NCI-H82 treated with DMSO at 0.1 percent for 48 hours (cell line): ENCODE measurements around the gene TIPARP.

Experiments
- DNase-seq: peaks from one replicate; lab custom pipeline; 2025; ENCODE audit not compliant: unreplicated experiment; lab: John Stamatoyannopoulos, UW

TIPARP gene

DNA sequence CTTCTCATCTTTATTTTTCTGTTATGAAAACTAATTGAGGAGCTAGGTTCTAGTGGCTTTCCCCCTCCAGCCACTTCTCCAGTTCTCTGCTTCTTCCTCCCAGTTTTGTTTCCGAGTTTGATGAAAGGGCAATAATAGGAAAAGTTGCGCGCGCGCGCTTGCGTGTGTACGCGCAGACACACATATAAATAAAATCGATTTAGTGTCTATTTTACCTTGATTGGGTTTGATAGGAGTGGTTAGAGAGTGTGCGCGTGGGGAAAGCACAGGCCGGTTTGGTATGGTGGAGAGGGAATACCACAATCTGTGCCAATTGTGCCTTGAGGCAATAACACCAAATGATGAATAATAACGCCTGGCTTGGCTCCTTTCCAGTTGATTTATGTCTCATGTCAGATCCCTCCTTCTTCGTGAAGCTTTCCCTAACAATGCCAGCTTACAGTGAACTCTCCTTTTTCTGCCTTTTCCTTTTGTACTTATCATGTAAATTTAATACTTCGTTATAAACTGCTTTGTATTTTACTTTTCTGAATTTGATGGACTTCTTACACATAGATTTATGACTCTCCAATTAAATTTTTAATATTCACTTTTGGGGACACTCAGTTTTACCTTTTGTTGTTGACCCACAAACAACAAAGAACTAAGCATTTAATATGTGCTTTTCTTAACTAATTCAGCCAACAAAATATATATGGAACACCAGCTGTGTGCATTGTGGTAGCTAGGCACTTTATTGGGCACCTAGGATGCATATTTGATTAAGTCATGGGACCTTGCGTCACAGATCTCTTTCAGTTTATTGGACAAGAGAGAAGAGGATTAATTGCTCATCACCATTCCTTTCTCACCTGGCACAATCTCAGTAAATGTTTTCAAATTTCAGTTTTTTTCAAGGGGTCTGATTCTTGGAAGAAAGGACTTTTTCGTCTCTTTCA, 1.7 kb downstream of the TIPARP start:
- no peak for DNase-seq

DNA sequence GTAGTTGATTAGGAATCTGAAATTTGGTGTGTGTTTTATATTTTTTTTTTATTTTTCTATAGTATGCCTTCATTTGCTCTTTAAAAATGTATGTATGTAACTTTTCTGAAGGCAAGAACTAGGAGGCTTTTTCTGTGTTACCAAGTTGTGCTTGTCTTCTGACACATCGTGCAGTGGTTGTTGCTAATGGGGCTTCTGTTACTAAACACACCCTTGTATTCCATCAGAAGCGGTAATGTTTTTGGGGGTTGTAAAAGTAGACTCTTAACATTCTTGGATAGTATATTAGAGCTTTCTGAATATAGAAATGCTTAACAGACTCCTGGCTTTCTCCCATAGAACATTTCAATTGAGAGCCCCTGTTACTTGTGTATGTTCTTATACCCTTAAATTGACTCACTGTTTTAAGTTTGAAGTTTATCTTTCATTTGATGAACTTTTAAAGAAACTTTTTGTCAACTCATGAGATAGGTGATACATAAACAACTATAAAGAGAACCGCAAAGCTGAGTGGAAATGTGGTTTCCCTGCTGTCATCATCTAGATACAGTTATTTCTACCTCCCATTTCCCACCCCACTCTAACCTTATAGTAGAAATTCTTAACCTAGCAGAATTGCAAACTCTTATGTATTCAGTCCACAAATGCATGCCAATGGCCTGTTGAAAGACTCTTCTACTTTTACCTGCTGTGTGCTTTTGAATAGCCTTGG, 2.5 kb downstream of the TIPARP start:
- no peak for DNase-seq

DNA sequence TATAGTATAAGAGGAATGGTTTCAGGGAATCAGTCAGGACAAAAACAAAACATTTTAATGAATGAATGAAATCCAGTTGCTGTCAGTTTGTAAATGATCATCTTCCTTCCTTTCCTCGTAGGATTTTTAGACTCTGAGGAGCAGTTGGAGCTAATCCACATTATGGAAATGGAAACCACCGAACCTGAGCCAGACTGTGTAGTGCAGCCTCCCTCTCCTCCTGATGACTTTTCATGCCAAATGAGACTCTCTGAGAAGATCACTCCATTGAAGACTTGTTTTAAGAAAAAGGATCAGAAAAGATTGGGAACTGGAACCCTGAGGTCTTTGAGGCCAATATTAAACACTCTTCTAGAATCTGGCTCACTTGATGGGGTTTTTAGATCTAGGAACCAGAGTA, 3.1 kb downstream of the TIPARP start:
- DNase-seq: no peak

DNA sequence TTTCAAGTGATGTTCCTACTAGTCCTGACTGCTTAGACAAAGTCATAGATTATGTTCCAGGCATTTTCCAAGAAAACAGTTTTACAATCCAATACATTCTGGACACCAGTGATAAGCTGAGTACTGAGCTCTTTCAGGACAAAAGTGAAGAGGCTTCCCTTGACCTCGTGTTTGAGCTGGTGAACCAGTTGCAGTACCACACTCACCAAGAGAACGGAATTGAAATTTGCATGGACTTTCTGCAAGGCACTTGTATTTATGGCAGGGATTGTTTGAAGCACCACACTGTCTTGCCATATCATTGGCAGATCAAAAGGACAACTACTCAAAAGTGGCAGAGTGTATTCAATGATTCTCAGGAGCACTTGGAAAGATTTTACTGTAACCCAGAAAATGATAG, 3.8 kb downstream of the TIPARP start:
- DNase-seq: no peak

DNA sequence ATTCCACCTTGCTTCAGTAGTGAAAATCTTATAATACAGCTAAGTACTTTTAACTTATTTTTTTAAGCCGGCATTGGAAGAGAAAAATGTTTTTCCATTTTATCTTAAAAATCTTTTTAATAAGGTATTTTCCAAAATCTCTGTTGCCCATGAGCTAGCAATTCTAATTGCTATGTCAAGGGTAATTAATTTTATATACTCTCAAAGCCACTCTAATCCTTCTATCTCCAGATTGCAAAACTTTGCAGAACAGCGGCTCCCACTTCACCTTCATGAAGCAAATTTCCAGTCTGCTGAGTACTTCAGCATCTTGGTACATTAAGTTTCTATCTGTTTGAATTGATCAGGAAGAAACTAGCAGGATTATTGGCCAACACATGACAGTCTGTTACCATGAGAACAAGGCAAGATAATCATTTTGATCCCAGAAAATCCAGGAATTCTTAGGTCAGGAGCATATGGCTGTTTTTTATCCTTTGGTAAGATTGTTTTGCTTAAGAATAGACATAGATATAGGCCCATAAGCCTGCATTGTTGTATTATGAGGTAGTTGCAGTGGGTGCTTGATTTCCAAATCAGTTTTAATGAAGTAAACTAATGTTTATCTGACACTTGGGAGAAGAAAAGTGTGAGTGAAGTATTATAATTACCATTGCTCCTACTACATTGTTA, 6.0 kb downstream of the TIPARP start:
- DNase-seq: peak; percentile 73

DNA sequence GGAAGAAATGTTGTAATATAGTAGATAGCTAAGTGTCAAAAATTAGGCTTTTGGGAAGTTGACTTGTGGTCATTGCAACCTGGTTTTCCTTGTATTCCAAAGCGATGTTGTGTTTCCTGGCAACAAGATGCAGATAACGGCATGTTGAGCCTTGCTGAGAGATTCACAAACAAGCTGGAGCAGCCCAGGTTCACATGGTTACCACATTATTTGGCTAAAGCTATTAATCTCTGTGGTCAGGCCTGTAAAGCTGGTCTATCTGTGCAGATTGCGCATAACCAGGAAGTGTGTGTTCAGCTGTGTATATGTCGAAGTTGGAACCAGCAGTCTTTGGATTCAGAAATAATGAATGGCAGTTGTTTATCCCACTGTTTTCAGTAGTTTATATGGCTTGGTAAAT, 6.6 kb downstream of the TIPARP start:
- peak; percentile 68 for DNase-seq

DNA sequence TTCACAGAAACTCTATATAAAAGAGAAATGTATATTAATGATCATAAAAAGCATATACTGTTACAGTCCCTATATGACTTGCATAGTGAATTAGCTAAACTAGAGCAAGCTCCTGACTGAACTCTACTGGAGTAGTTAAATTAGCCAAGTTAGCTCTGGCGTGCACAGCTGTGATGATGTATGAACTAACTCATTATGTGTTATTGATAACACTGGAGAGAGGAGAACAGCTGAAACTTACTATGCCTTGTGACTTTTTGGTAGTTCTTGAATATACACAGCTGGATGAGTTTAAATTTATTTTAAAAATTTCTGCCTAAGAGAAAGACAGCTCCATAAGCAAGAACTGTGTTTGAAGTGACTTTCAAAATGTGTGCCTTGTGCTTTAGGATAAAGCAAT, 8.1 kb downstream of the TIPARP start:
- DNase-seq: no peak

DNA sequence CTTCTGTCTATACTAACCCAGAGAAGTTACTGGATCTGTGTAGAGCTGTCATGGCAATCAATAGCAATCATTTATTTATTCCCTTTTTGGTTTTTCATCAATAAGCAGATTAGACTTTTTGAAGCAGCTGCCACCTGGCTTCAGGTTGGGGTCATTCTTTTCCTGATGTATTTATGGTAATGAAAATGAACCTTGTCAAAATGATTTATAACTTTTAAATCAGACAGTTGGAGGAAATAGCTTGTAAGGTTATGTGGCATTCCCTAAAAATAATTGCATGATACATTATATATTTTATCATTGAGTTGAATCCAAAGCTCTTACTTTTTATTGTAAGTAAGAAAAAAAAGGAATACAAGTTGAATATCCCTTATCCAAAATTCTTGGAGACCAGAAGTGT, 8.6 kb downstream of the TIPARP start:
- DNase-seq: no peak

DNA sequence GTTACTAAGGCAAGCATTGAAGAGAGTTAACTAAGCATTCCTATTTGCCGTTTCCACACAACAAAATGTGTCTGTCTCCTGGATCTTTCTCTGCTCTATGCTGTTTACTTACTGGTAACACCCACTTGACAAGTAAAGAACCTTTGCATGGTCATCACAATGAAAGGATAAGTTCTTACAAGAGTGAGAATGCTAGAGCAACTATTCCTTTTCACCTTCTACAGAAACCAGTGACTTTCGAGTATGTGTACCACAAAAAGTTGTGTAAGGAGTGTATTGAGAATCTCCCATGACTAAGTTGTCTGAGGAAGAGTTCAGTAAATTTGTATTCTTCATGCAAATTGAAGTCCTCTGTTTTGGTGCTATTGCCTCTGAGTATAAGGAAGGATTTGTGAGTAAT, 10.8 kb downstream of the TIPARP start:
- no peak for DNase-seq

DNA sequence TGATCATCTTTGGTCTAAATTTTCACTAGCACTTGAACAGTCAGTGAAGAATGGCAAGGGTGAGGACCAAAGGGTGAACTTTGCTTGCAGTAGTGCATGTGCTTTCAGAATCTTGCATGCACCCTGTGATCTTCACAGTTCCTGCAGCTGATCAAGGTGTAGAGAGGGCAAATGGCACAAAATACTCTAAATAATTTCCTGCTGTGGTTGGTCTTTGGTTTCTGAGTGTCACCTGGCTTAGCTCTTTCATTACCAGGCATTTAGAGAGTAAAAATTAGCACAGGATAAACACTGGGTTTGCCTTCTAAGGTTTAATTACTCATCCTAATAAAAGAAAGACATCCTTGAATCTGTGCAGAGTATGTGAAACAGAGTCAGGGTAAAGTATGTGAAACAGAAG, 11.4 kb downstream of the TIPARP start:
- DNase-seq: no peak

DNA sequence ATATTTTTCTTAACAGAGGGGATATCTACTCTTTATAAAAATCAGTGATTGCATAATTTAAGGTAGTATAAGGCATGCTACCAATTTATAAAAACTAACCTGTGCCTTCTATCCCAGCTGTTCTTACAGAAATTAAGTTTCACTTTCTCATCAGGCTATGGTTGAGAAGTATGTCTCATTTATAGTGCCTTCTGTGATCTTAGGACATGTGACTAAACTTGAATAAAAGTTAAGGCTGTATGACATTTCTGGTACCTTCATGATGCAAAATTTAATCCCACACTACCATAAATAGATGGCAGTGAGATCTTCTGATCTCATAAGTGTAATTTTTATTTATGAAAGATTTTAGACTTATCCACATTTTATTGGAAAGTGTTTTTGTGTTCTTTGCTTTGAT, 12.6 kb downstream of the TIPARP start:
- DNase-seq: no peak

DNA sequence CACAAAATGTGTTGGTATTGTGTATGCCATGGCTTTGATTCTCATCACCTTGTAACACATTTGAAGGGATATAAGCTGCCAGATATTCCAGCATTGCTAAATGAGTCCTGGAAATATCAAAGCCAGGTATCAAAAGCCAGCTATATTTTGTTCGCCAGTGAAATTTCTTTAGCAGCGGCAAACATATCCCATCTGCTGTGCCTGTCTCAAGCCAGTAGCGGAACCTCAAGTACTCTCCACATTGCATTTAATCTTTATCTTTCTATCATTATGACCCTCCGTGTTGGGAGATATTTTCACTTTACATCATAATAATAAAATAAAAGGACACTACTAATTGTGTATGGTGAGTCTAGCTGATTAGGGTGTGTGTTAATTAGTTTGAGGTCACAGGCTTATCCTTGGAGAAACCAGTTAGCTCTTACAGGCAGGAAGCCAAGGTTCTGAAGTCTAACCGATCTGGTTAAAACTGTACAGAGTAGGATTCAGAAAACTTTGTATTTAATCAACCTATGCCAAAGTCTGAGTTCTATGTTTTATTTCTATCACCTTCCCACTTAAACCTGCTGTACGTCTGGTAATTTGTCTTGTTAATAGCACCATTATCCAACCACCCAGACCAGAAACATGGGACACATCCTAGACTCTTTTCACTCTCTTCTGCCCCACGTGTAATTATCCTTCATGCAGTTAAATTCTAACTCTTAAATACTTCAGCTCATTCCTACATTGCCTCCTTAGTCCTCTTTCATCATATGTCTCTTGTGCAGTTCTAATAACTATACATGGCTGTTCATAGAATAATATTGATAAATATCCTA, 14.5 kb downstream of the TIPARP start:
- DNase-seq: no peak

DNA sequence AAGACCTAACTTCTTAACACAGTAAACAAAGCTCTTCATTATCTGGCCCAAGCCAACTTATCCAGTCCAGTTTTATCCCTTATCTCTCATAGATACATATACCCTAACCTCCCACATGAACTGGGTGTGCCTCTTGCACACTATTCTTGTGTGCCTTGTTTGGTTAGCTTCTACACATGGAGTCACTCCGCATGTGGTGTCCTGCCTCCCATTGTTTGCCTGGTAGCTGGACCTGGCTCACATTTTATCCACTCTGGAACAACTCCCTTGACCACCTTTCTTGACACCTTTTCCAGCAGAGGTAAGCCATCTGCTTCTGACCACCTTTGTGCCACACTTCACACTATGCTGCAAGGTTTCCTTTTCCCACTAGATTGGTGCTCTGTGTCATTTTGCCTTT, 15.2 kb downstream of the TIPARP start:
- no peak for DNase-seq

DNA sequence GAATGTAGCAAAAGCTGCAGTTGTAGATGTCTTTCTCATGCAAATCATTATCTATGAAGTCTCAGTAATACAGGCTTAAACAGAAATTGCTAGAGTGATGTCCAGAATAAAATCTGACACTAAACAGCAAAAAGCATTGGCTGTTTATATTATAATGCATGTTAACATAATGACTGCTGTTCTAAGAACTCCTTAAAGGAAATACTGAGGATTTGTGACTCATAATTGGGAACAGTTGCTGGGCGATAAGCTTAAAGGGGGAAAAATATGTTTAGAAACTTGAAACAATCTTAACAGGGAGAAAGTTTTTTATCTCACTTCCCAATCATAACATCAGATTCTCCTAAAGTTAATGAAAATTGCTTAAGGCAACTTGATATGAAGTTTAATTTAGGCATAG, 17.5 kb downstream of the TIPARP start:
- no peak for DNase-seq

DNA sequence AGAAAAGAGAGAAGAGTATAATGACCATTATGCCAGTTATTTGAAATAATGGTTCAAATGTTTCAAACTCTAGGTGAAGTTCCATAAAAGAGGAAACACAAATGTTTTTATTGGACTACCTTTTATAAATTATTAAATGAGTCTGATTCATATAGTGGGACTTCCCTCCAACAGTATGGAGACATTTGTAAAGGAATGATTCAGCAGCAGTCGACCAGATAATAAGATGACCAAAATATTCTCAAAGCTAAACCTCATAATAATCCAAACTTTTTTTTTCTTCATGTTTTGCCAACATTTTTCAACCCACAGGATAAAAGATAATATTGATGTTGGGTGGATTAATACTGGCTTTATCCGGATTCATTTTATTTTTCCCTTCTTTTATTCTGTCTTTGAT, 18.8 kb downstream of the TIPARP start:
- DNase-seq: no peak

DNA sequence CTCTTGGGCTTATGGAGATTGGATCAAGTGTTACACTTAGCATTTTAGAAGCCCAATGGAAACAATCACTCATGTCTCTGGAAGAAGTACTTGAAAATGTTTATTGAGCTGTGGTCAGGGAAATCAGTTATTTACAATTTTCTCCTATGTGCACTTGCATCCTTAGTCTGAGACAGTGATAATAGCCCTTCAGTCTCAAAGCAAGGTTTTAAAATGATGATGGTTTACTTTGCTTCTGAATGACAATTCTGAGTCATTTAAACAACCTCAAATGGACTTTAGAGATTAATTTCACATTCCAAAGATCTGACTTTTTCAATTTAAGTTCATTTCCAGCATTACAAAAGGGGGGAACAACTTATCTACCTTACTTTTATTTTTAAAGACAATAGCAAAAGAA, 20.1 kb downstream of the TIPARP start:
- no peak for DNase-seq

DNA sequence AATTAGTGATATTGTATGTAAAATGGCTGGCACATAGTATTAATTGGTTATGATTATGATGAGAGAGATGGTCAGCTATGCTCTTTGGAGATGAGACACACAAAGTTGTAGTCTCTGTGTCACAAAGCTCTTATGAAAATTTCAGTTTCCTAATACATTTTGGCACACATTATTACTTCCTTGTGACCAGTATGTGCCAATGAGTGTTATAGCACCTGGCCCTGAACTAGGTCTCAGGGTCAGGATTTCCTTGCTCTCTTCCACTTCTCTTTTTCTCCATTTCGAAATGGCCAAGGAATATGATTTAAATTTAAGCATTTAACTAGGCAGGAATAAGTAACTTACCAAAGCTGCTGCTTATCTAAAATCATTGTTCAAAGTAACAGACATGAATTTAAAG, 28.0 kb downstream of the TIPARP start:
- no peak for DNase-seq

DNA sequence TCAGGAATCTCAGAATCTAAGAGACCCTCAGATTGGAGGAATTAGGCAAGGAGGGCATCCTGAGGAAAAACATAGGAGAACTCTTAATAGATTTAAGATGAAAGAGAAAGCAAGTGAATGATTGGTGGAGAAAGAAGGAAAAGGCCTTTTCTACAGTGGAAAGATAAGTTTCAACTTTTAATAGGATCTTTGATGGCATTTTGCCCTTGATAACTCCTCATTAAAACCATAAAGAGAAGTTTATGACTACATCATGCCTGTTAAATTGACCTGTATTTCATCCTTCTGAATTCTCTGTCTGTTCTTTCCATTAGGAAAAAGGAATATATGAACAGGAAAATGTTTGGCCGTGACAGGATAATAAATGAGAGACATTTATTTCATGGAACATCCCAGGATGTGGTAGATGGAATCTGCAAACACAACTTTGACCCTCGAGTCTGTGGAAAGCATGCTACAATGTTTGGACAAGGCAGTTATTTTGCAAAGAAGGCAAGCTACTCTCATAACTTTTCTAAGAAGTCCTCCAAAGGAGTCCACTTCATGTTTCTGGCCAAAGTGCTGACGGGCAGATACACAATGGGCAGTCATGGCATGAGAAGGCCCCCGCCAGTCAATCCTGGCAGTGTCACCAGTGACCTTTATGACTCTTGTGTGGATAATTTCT, 30.1 kb downstream of the TIPARP start:
- DNase-seq: no peak

DNA sequence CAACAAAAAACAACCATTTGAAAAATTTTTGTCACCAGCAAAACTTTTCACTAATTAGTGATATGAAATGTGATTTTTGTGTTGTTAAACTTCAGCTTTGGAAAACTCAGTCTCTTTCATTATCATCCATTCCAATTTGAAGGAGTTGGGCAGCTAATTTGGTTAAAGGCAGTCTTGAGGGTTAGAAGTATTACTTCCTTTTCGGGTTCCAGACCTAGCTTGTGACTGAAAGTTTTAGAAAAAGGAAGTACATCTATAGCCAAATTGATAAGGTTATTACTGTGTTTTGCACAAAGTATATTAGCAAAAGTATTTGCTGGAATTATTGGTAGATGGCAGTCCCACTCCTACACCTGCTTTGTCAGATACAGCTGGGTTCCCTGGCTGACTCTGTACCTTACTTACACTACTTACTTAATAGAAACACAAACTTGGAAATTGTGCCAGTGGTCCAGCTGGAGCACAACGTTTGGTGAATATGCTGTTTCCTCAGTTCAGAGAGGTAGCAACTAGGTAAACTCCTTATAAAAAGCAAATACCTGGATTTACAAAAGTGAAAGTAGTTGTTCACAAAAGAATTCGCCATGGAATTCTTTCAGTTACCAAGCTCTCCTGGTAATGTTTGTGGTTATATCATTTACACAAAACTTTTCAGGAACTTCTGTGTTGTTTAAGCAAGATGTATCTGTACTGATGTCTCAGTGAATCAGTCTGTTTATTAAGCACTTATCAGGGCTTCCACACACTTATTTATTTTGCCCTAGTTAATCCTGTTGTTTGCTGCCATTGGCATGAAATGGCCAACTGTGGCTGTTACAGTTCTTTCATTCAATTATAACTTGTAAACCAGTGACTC, 31.6 kb downstream of the TIPARP start:
- DNase-seq: no peak

DNA sequence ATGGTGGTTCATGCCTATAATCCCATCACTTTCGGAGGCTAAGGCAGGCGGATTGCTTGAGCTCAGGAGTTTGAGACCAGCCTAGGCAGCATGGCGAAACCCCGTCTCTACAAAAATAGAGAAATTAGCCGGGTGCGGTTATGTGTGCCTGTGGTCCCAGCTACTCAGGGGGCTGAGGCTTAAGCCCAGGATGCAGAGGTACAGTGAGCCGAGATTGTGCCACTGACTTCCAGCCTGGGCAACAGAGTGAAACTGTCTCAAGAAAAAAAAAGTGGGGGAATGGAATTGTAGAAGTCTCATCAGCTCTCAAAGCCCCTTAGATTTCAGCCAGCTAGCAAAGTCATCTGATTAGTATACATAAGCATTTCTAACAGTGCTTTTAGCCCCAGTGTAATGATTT, 33.2 kb downstream of the TIPARP start:
- DNase-seq: no peak
